ENCODE results near the gene TEPSIN.

Gene TEPSIN

GRCh38 chr17:81267390-81268067, 28.7 kb upstream of the TEPSIN start:
- DNase-seq, result no peak

- DNase-seq, result no peak
Observed at GRCh38 chr17:81265576-81265975, 26.7 kb upstream of the TEPSIN start.

GRCh38 chr17:81264640-81265039, 25.8 kb upstream of the TEPSIN start:
- DNase-seq, result no peak

- no peak for DNase-seq
Observed at GRCh38 chr17:81263371-81264181, 24.7 kb upstream of the TEPSIN start.

- DNase-seq, result no peak
Observed at GRCh38 chr17:81261582-81262336, 22.9 kb upstream of the TEPSIN start.

- no peak for DNase-seq
Observed at GRCh38 chr17:81261096-81261495, 22.2 kb upstream of the TEPSIN start.

GRCh38 chr17:81260641-81261040, 21.8 kb upstream of the TEPSIN start:
- DNase-seq, result no peak

GRCh38 chr17:81260171-81260570, 21.3 kb upstream of the TEPSIN start:
- no peak for DNase-seq

GRCh38 chr17:81259058-81259605, 20.3 kb upstream of the TEPSIN start:
- DNase-seq, result no peak

GRCh38 chr17:81258292-81258691, 19.4 kb upstream of the TEPSIN start:
- no peak for DNase-seq

GRCh38 chr17:81257533-81257932, 18.7 kb upstream of the TEPSIN start:
- DNase-seq, result no peak

- DNase-seq, result no peak
Observed at GRCh38 chr17:81256616-81257015, 17.8 kb upstream of the TEPSIN start.

- peak; percentile 47 for DNase-seq
Observed at GRCh38 chr17:81254955-81255717, 16.3 kb upstream of the TEPSIN start.

GRCh38 chr17:81253358-81254131, 14.7 kb upstream of the TEPSIN start:
- peak; percentile 61 for DNase-seq

- no peak for DNase-seq
Observed at GRCh38 chr17:81252987-81253329, 14.1 kb upstream of the TEPSIN start.

- no peak for DNase-seq
Observed at GRCh38 chr17:81252326-81252986, 13.6 kb upstream of the TEPSIN start.

- no peak for DNase-seq
Observed at GRCh38 chr17:81251709-81252301, 12.9 kb upstream of the TEPSIN start.

GRCh38 chr17:81251094-81251708, 12.3 kb upstream of the TEPSIN start:
- DNase-seq, result no peak

- no peak for DNase-seq
Observed at GRCh38 chr17:81250286-81251093, 11.6 kb upstream of the TEPSIN start.
